OCI-LY7 (cell line): ENCODE results near the gene VOPP1. TPM values are rescaled to one million over a fixed set of nuclear protein-coding genes. Genes with fewer than 3 reads are reported as not detected.
A peak's percentile ranks its signal among the peaks of the same experiment; 100 is the strongest.

Source experiments
- BruUV-seq: library from RNA; stranded (reverse); fragments of 400-500 nt; replicated peaks from 2 replicates; lab custom pipeline; 2021; lab: Mats Ljungman, UMichigan
- CTCF ChIA-PET: fragments of 300-600 bp; sonication (Branson Sonifier 250); formaldehyde crosslinking; loops from one replicate; lab custom pipeline; 2022; ENCODE audit warnings: antibody characterized with exemption; ENCODE audit not compliant: unreplicated experiment; lab: Charles Lee
- POLR2A ChIA-PET: fragments of 300-600 bp; sonication (Branson Sonifier 250); formaldehyde crosslinking; loops from one replicate; lab custom pipeline; 2022; ENCODE audit warnings: antibody characterized with exemption; lab: Charles Lee
- DNase-seq: peaks from one replicate; pipeline ENCODE4 v3.0.0-alpha.2; 2015; ENCODE audit warnings: low spot score
- H2AFZ ChIP-seq: fragments of 200-600 bp; sonication (generic), shearing (Covaris generic); 2 replicates; pipeline ENCODE4 v1.6.1; 2014; ENCODE audit warnings: mild to moderate bottlenecking, antibody characterized with exemption, low read length, moderate library complexity
- H3K27ac ChIP-seq: fragments of 200-600 bp; sonication (generic); 2 replicates; pipeline ENCODE4 v1.5.1; 2014; ENCODE audit warnings: mixed run types, low read depth, mild to moderate bottlenecking, moderate library complexity, low read length, inconsistent platforms; ENCODE audit not compliant: poor library complexity, severe bottlenecking
- H3K36me3 ChIP-seq: fragments of 200-600 bp; sonication (generic); 2 replicates; pipeline ENCODE4 v1.6.1; 2014; ENCODE audit warnings: mild to moderate bottlenecking, antibody characterized with exemption, low read length, moderate library complexity, mixed read lengths; ENCODE audit not compliant: insufficient read depth
- H3K4me1 ChIP-seq: fragments of 200-600 bp; sonication (generic); 2 replicates; pipeline ENCODE4 v1.5.1; 2014; ENCODE audit warnings: mild to moderate bottlenecking, low read length; ENCODE audit not compliant: insufficient read depth, poor library complexity, severe bottlenecking
- H3K4me2 ChIP-seq: fragments of 200-600 bp; sonication (generic); 2 replicates; pipeline ENCODE4 v1.6.1; 2014; ENCODE audit warnings: mild to moderate bottlenecking, low read length
- H3K4me3 ChIP-seq: fragments of 200-600 bp; sonication (generic); 2 replicates; pipeline ENCODE4 v1.5.1; 2014; ENCODE audit warnings: mild to moderate bottlenecking, low read depth, low read length; ENCODE audit not compliant: poor library complexity, severe bottlenecking
- H3K79me2 ChIP-seq: fragments of 200-600 bp; sonication (generic); 2 replicates; pipeline ENCODE4 v1.6.1; 2016; ENCODE audit warnings: low read depth, mild to moderate bottlenecking, low read length, moderate library complexity, mixed read lengths; ENCODE audit not compliant: insufficient read depth
- H3K9me2 ChIP-seq: fragments of 200-600 bp; sonication (generic); 2 replicates; pipeline ENCODE4 v1.6.1; 2016; ENCODE audit warnings: mild to moderate bottlenecking, low read length, mixed read lengths; ENCODE audit not compliant: insufficient read depth
- H3K9me3 ChIP-seq: fragments of 200-600 bp; sonication (generic); 2 replicates; pipeline ENCODE4 v1.6.1; 2014; ENCODE audit warnings: mild to moderate bottlenecking, mixed run types, low read length, mixed read lengths
- H4K20me1 ChIP-seq: fragments of 200-600 bp; sonication (generic); 2 replicates; pipeline ENCODE4 v1.6.1; 2014; ENCODE audit warnings: mild to moderate bottlenecking, antibody characterized with exemption, low read length, moderate library complexity, mixed read lengths; ENCODE audit not compliant: insufficient read depth
- CTCF ChIP-seq: fragments of 200-600 bp; sonication (generic); conservative IDR thresholded peaks from 2 replicates; pipeline ENCODE4 v1.5.1; 2014; ENCODE audit warnings: mild to moderate bottlenecking, antibody characterized with exemption, low read length, moderate library complexity, mixed read lengths
- EZH2phosphoT487 ChIP-seq: fragments of 200-600 bp; sonication (generic); IDR thresholded peaks from 2 replicates; pipeline ENCODE4 v1.6.1; 2018; ENCODE audit warnings: low read depth, borderline replicate concordance, mild to moderate bottlenecking, mixed run types, antibody characterized with exemption, low read length, moderate library complexity, mixed read lengths
- intact Hi-C: fragments of 100-400 bp; cut with micrococcal nuclease; formaldehyde crosslinking; loops from one replicate; pipeline ENCODE4 v1.10.0; 2022; ENCODE audit not compliant: unreplicated experiment
- total RNA-seq, 2 experiments: library from RNA; depleted of rRNA in 1 of 2; stranded (reverse); fragments of >200 nt in 1 of 2; shearing (Covaris generic) in 1 of 2; gene quantifications; 2 replicates each; pipeline ENCODE4 v1.2.3, GENCODE V29; 2014 to 2022

Gene VOPP1
- total RNA-seq, 2 experiments from 2014 or later, result 68.8 to 72.1 TPM

- Histone ChIP-seq H3K4me2 (peak overlapping the region; percentile 43), H3K4me3 (no peak overlapping the region), H3K9me3 (no peaks in the 10 kb centered on the region), H3K4me1 (peaks cover 31% of the 10 kb centered on the region), H3K36me3 (peaks cover 42% of the 10 kb centered on the region), H3K79me2 (no peaks in the 10 kb centered on the region), H2AFZ (no peak overlapping the region), H3K27ac (peak overlapping the region; percentile 91), H3K9me2 (no peaks in the 10 kb centered on the region), H4K20me1 (no peaks in the 10 kb centered on the region)
- no peak for DNase-seq
- POLR2A ChIA-PET, result interaction anchor here (0.5 to 2.0 kb wide), 7 partner anchors 17 to 721 kb away, joined by 3 to 10 read pairs (median 3); no protein-coding TSS in a partner anchor
- CTCF ChIA-PET, result interaction anchor here (0.5 to 1.3 kb wide), 3 partner anchors 32 to 418 kb away, joined by 3 read pairs; no protein-coding TSS in a partner anchor
- intact Hi-C loops, result loop anchor here (1.0 kb wide), 1 partner anchor 65 kb away; no protein-coding TSS in a partner anchor
- BruUV-seq, result no TSS peak
- TF ChIP-seq EZH2phosphoT487, result no peak
- no peak for TF ChIP-seq CTCF
Measured at GRCh38 chr7:55469721-55470120, 102.6 kb downstream of the VOPP1 start.

DNA sequence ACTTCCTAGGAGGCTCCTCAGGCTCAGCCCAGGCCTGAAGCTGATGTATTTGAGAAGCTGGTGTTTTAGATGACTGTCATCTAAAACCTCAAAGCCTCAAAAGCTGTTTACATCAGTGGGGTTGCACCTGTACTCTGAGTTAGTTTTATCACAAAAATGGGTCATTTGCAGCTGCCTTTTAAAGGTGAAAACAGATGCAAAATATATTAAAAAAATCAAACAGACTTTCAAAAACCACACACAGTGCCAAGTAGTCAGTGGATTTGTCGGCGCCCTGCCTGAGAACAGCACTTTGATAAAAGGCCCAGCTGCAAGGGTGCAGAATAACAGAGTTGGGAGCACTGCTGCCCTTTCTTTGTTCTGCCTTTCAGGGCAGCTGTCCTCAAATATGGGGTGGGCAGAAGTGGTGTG lies 103.0 kb downstream of the VOPP1 start:
- Histone ChIP-seq H3K27ac (peak overlapping the region; percentile 91), H3K4me1 (peaks cover 31% of the 10 kb centered on the region), H3K4me3 (no peak overlapping the region), H3K9me3 (no peaks in the 10 kb centered on the region), H3K79me2 (no peaks in the 10 kb centered on the region), H3K36me3 (peaks cover 47% of the 10 kb centered on the region), H3K9me2 (no peaks in the 10 kb centered on the region), H3K4me2 (peak overlapping the region; percentile 43), H2AFZ (no peak overlapping the region), H4K20me1 (no peaks in the 10 kb centered on the region)
- intact Hi-C loops, result loop anchor here (1.0 kb wide), 1 partner anchor 65 kb away; no protein-coding TSS in a partner anchor
- CTCF ChIA-PET, result interaction anchor here (0.5 to 1.3 kb wide), 2 partner anchors 33 to 419 kb away, joined by 3 read pairs; no protein-coding TSS in a partner anchor
- peak; percentile 75 for DNase-seq
- TF ChIP-seq CTCF (no peak), EZH2phosphoT487 (no peak)
- no TSS peak for BruUV-seq
- POLR2A ChIA-PET, result interaction anchor here (0.5 to 2.0 kb wide), 9 partner anchors 16 to 721 kb away, joined by 3 to 10 read pairs (median 3); no protein-coding TSS in a partner anchor

DNA sequence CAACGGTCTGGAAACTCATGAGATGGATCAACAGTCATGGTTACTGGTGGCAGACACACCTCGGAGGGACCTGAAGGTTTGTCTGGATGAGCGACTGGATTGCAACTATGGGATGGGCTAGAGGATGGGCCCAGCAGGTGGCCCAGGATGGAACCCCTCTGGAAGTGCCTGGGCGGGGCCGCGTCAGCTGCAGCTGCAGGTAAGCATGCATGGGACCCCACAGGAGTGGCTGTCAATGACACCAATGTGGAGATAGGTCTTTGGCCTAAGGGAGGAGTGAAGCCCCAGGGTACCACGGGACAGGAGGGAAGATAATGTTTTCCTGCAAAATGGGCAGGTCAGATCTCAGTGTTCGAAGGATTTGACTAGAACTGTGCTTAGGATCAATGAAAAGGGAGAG lies 103.8 kb downstream of the VOPP1 start:
- Histone ChIP-seq H3K9me3 (no peaks in the 10 kb centered on the region), H2AFZ (no peak overlapping the region), H3K4me3 (no peak overlapping the region), H3K4me2 (peak overlapping the region; percentile 43; the same call in 1 of the 2 replicates), H3K79me2 (no peaks in the 10 kb centered on the region), H3K4me1 (peaks cover 31% of the 10 kb centered on the region), H3K27ac (peak overlapping the region; percentile 91), H3K36me3 (peaks cover 55% of the 10 kb centered on the region), H3K9me2 (no peaks in the 10 kb centered on the region), H4K20me1 (no peaks in the 10 kb centered on the region)
- CTCF ChIA-PET, result no interaction called here
- no peak for DNase-seq
- TF ChIP-seq EZH2phosphoT487 (no peak), CTCF (no peak)
- POLR2A ChIA-PET, result interaction anchor here (0.6 to 2.0 kb wide), 6 partner anchors 16 to 709 kb away, joined by 3 to 10 read pairs (median 3); no protein-coding TSS in a partner anchor
- intact Hi-C loops, result no loop called here
- no TSS peak for BruUV-seq
